Measurements from ENCODE around the gene CEP63.

Gene CEP63

DNA sequence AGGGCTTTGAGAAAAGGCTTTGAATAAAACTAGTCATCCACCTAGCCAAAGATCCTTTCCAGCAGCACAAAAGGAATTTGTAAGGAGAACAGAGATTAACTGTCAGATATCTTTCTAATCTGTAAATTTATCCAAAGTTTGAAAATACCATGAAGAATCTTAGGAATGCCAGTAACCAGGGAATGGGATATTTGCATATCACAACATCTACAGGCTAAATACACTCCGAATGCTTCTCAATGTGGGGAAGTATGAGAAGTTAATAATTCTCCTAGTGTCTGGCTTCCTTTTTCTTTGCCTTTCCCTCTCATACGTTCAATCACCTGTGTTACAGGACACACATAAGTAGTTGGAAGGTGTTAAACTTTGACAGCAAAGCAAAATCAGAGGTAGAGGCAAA is 7.9 kb upstream of the CEP63 start:
- H3K4me1 ChIP-seq (ENCODE audit: insufficient read depth, low read length), result no peaks in the 10 kb centered on the region
- no peak overlapping the region for H3K9ac ChIP-seq (ENCODE audit: low read depth, low read length)
- no peaks in the 10 kb centered on the region for H3K9me3 ChIP-seq (ENCODE audit: control insufficient read depth, insufficient read depth, low read length)
- peaks cover 37% of the 10 kb centered on the region for H3K36me3 ChIP-seq (ENCODE audit: insufficient read depth, low read length)

DNA sequence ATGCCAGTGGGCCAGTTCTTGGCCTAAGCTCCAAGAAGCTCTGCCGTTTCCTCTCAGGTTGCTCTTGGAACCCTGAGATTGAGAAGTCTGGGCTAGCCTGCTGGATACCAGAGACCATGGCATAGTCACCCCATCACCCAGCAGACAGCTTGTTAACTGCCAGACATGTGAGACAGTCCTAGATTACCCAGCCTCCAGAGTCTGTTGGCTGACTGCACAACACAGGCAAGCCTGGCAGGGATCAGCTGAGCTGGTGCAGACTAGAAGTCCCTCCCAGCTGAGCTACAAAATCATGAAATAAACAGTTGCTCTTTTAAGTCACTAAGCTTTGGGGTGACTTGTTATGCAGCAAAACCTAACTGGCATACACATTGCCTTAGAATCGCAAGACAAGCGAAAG is 5.3 kb upstream of the CEP63 start:
- H3K36me3 ChIP-seq (ENCODE audit: insufficient read depth, low read length), result peaks cover 37% of the 10 kb centered on the region
- H3K4me1 ChIP-seq (ENCODE audit: insufficient read depth, low read length), result peaks cover 6% of the 10 kb centered on the region; the same call in 1 of the 2 replicates
- H3K9ac ChIP-seq (ENCODE audit: low read depth, low read length), result no peak overlapping the region
- H3K9me3 ChIP-seq (ENCODE audit: control insufficient read depth, insufficient read depth, low read length), result no peaks in the 10 kb centered on the region

DNA sequence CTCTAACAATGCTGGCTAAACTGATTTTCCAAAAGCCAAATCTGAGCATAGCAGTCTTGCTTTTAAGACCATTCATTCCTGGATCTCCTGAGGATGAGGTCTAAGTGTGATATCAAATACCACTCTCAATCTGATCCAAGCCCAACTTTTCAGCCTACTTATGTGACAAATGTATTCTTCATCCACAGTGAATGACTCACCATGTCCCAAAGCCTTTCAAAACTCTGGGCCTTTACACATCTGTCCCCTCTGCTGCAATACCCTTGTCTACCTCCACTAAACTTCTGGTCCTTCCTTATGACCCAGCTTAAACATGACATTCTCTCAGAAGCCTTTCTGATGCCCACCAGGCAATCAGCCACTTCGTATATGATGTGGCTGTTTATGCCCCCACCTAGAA is 4.7 kb upstream of the CEP63 start:
- Histone ChIP-seq H3K9ac (ENCODE audit: low read depth, low read length) (no peak overlapping the region), H3K36me3 (ENCODE audit: insufficient read depth, low read length) (peaks cover 34% of the 10 kb centered on the region), H3K9me3 (ENCODE audit: control insufficient read depth, insufficient read depth, low read length) (no peaks in the 10 kb centered on the region), H3K4me1 (ENCODE audit: insufficient read depth, low read length) (peaks cover 6% of the 10 kb centered on the region; the same call in 1 of the 2 replicates)

DNA sequence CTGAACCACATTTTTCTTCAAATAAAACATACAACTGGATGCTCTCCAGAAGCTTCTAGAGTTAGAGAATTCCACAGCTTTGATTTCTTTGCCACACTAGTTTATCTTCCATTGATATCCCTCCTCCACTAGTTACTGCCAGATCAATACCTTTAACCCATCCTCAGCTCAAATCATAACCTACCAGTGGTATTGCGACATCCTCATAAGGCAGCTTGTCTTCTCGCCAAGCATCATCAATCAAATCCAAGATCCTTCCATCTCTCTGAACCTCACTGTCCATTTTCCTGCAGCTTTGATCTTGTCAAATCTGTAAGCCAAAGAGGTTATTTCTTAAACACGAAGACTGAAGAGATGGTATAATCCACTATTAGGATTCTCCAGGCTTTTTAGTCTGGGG is 3.2 kb upstream of the CEP63 start:
- peaks cover 11% of the 10 kb centered on the region; the same call in 1 of the 2 replicates for H3K4me1 ChIP-seq (ENCODE audit: insufficient read depth, low read length)
- H3K36me3 ChIP-seq (ENCODE audit: insufficient read depth, low read length), result peaks cover 25% of the 10 kb centered on the region
- H3K9me3 ChIP-seq (ENCODE audit: control insufficient read depth, insufficient read depth, low read length), result no peaks in the 10 kb centered on the region
- no peak overlapping the region for H3K9ac ChIP-seq (ENCODE audit: low read depth, low read length)

DNA sequence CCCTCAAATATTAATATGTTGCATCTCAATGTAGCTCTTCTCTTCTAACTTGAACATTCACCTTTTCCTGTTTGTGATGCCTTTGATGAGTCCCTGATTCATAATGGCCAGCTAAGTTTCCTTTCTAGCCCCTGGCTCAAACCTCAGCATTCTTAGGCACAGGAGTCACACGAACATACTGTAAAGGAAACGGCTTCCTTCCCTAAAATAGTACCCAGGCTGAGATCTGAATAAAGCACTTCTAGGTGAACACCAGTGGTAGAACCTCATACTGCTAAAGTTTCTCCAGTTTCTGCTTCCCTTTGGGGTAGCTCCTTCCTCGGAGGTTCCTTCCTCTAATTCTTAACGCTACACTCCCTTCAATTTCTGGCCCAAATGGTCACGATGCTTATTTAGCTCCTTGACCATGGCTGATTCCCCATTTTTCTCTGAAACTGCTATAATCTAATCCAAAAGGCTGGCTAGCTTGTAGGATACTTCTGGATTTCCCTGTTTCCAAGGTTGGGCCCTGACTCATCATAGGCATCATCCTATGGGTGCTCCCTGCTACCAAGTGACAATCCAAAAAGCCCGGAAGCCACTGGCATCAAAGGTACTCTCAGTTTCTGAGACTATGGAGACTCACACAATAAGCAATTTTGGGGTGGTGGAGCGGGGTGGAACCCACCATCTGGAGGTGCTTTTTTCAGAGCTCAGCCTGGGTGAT is 2.5 kb upstream of the CEP63 start:
- Histone ChIP-seq H3K9ac (ENCODE audit: low read depth, low read length) (no peak overlapping the region), H3K9me3 (ENCODE audit: control insufficient read depth, insufficient read depth, low read length) (no peaks in the 10 kb centered on the region), H3K4me1 (ENCODE audit: insufficient read depth, low read length) (peaks cover 11% of the 10 kb centered on the region; the same call in 1 of the 2 replicates), H3K36me3 (ENCODE audit: insufficient read depth, low read length) (peaks cover 18% of the 10 kb centered on the region)

DNA sequence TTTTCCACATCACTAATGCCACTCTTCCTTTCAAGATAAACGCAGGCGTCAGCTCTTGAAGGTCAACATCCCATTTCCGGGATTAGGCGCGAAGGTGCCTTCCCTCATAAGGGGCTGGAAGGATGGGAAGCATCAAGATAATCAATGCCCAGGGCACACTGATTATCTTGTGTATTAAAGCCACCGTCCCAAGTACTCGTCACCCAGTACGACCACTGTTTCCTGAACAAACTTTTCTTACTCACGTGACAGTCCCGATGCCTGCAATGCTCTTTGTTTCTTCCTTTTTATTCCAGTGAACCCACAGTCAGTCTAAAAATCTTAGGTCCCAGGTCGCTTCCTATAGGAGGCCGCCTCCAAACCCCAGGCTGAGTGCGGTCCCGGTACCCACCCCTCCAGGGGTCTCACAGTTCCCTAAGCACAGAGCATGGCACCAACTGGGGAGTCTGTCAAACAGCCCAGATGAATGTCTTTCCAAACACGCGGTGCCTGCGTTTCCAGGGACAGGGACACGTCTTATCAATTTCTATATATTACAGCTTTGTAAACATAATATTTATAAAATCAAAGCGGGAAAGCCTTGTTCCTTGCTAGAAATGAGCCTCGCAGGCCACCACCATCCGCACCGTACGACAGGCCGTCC is 661 bp upstream of the CEP63 start:
- peaks cover 11% of the 10 kb centered on the region; the same call in 1 of the 2 replicates for H3K4me1 ChIP-seq (ENCODE audit: insufficient read depth, low read length)
- peak overlapping the region; percentile 78 for H3K9ac ChIP-seq (ENCODE audit: low read depth, low read length)
- peaks cover 16% of the 10 kb centered on the region for H3K36me3 ChIP-seq (ENCODE audit: insufficient read depth, low read length)
- no peaks in the 10 kb centered on the region for H3K9me3 ChIP-seq (ENCODE audit: control insufficient read depth, insufficient read depth, low read length)

DNA sequence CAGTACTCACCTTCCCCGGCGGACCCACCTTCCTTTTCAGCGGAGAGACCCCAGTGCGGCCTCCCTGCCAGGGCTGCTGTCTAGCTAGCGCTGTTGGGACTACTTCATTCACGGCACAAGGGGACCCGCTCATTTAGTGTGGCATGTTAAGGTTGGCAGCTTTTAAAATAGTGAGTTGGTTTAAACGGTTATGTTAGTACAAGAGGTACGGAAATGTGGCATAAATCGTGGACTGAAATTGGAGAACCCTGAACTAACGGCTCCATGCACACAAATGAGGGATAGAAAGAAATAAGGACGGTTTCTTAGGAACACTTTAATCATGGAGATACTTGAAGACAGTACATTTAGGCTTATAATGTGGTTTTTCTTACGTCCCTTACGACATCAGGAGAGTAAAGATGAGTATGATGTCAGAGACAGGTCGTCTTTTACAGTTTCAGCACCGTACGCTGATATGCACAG is 752 bp downstream of the CEP63 start:
- Histone ChIP-seq H3K9ac (ENCODE audit: low read depth, low read length) (peak overlapping the region; percentile 78), H3K9me3 (ENCODE audit: control insufficient read depth, insufficient read depth, low read length) (no peaks in the 10 kb centered on the region), H3K36me3 (ENCODE audit: insufficient read depth, low read length) (peaks cover 8% of the 10 kb centered on the region), H3K4me1 (ENCODE audit: insufficient read depth, low read length) (peaks cover 11% of the 10 kb centered on the region; the same call in 1 of the 2 replicates)

DNA sequence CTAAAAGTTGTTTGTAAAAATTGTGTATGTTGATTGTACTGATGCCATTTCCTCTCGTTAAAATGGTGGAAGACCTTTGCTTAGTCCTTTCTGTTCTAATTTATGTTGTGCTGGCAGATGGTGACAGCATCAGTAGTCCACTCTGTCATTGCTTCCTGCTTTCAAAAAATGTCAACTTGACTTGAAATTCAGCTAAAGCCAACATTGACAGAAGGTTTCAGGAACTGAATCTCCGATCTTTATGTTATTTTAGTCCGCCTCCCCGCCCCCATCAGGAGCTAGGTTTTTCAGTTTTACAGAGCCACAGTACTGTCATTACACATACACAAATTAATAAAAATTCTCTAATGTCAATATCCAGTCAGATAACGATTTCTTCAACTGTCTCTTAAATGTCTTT is 1.5 kb downstream of the CEP63 start:
- no peaks in the 10 kb centered on the region for H3K9me3 ChIP-seq (ENCODE audit: control insufficient read depth, insufficient read depth, low read length)
- H3K4me1 ChIP-seq (ENCODE audit: insufficient read depth, low read length), result peaks cover 11% of the 10 kb centered on the region; the same call in 1 of the 2 replicates
- peaks cover 5% of the 10 kb centered on the region for H3K36me3 ChIP-seq (ENCODE audit: insufficient read depth, low read length)
- peak overlapping the region; percentile 78; the same call in 1 of the 2 replicates for H3K9ac ChIP-seq (ENCODE audit: low read depth, low read length)

DNA sequence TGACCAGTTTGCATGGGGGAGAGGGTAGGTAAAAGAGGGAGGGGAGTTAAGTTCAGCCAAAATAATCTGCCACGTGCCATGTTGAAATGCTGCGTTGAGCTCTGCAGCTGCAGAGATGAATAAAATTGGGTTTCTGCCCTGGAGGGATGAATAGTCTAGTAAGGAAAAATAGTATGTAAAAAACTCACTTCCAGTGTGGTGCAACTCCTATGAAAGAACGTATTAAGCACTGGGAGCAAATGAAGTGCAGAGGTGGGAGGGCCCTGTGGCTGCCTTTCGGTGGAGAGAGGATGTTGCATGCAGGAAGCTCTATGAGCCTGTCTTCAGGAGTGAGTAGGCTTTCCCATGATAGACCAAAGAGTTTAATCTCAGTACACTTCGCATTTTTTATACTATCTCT is 8.6 kb downstream of the CEP63 start:
- Histone ChIP-seq H3K36me3 (ENCODE audit: insufficient read depth, low read length) (no peaks in the 10 kb centered on the region), H3K4me1 (ENCODE audit: insufficient read depth, low read length) (no peaks in the 10 kb centered on the region), H3K9ac (ENCODE audit: low read depth, low read length) (no peak overlapping the region), H3K9me3 (ENCODE audit: control insufficient read depth, insufficient read depth, low read length) (no peaks in the 10 kb centered on the region)

DNA sequence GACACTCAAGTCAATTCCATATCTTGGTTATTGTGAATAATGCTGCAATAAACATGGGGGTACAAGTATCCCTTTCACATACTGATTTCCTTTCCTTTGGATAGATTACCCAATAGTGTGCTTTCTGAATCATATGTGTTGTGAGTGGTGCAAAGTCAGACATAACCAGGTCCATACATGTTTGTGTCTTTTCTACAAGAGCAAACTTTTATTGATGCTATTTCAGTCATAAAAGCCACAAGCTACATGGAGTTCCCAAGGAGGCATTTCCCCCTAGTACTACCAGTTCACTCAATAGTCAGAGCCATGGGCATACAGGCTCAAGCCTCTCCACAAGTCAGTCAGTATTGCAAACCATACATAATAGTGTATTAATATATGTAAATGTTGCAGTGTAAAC is 10.1 kb downstream of the CEP63 start:
- no peaks in the 10 kb centered on the region for H3K36me3 ChIP-seq (ENCODE audit: insufficient read depth, low read length)
- no peaks in the 10 kb centered on the region for H3K9me3 ChIP-seq (ENCODE audit: control insufficient read depth, insufficient read depth, low read length)
- H3K9ac ChIP-seq (ENCODE audit: low read depth, low read length), result no peak overlapping the region
- H3K4me1 ChIP-seq (ENCODE audit: insufficient read depth, low read length), result no peaks in the 10 kb centered on the region

DNA sequence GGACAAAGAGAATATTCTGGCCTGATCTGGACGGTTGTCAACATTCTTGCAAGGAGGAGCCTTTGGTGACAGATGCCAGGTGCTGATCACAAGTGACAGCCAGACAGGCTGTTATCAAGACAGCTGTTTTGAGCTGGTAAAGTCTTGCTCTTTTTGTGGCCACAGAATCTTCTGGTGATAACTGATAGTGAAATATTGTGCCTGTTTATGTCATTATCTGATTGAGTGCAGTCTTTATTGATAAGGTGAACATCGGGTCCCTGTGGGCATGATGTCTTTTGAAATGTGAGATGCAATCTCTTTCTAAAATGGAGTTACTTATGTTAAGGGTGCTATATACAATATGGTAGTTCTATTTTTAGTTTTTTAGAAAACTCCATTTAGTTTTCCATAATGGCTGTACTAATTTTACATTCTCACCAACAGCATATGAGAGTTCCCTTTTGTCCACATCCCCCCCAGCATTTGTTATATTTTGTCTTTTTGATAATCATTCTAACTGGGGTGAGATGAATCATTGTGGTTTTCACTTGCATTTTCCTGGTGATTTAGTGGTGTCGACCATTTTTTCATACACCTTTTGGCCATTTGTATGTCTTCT is 10.7 kb downstream of the CEP63 start:
- Histone ChIP-seq H3K4me1 (ENCODE audit: insufficient read depth, low read length) (no peaks in the 10 kb centered on the region), H3K36me3 (ENCODE audit: insufficient read depth, low read length) (no peaks in the 10 kb centered on the region), H3K9ac (ENCODE audit: low read depth, low read length) (no peak overlapping the region), H3K9me3 (ENCODE audit: control insufficient read depth, insufficient read depth, low read length) (no peaks in the 10 kb centered on the region)

DNA sequence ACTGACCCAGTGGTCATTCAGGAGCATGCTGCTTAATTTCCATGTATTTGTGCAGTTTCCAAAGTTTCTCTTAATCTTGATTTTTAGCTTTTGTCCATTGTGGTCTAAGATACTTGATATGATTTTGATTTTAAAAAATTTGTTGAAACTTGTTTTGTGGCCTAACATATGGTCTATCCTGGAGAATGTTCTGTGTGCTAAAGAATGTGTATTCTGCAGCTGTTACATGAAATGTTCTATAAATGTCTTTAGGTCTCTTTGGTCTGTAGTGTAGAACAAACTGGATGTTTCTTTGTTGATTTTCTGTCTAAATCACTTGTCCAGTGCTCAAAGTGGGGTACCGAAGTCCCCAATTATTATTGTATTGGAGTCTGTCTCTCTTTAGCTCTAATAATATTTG is 17.4 kb downstream of the CEP63 start:
- Histone ChIP-seq H3K9ac (ENCODE audit: low read depth, low read length) (no peak overlapping the region), H3K36me3 (ENCODE audit: insufficient read depth, low read length) (no peaks in the 10 kb centered on the region), H3K4me1 (ENCODE audit: insufficient read depth, low read length) (no peaks in the 10 kb centered on the region), H3K9me3 (ENCODE audit: control insufficient read depth, insufficient read depth, low read length) (no peaks in the 10 kb centered on the region; the same call in 1 of the 2 replicates)

DNA sequence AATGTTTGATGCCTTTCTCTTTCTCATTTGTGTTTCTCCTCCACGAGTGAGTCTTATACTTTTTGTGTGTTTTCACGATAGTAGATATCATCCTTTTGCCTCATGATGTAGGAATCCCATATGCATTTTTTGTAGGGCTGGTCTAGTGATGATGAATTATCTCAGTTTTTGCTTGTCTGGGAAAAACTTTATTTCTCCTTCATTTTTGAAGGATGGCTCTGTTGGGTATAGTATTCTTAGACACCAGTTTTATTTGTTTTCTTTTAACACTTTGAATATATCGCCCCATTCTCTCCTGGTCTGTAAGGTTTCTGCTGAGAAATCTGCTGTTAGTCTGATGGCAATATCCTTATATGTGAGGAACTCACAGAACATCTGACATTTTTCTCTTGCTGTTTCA is 18.3 kb downstream of the CEP63 start:
- H3K4me1 ChIP-seq (ENCODE audit: insufficient read depth, low read length), result no peaks in the 10 kb centered on the region
- no peak overlapping the region for H3K9ac ChIP-seq (ENCODE audit: low read depth, low read length)
- no peaks in the 10 kb centered on the region; the same call in 1 of the 2 replicates for H3K9me3 ChIP-seq (ENCODE audit: control insufficient read depth, insufficient read depth, low read length)
- no peaks in the 10 kb centered on the region for H3K36me3 ChIP-seq (ENCODE audit: insufficient read depth, low read length)

DNA sequence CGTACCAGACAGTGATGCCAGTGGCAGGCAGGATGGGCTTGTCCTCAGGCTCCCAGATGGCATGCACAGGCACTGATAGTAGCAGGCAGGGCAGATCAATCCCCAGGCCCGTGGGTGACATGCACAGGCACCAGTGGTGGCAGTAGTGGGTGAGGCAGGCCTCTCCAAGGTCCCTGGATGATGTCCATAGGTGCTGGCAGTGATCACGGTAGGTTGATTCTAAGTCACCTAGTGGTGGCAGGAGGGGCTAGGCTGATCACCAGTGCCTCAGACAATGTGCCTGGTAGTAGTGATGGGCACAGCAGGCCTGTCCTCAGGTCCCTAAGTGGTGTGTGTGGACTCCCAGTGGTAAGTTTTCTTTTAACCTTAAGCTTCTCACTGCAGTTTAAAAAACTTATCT is 19.6 kb downstream of the CEP63 start:
- no peaks in the 10 kb centered on the region for H3K4me1 ChIP-seq (ENCODE audit: insufficient read depth, low read length)
- no peaks in the 10 kb centered on the region; the same call in 1 of the 2 replicates for H3K9me3 ChIP-seq (ENCODE audit: control insufficient read depth, insufficient read depth, low read length)
- H3K9ac ChIP-seq (ENCODE audit: low read depth, low read length), result no peak overlapping the region
- H3K36me3 ChIP-seq (ENCODE audit: insufficient read depth, low read length), result no peaks in the 10 kb centered on the region

DNA sequence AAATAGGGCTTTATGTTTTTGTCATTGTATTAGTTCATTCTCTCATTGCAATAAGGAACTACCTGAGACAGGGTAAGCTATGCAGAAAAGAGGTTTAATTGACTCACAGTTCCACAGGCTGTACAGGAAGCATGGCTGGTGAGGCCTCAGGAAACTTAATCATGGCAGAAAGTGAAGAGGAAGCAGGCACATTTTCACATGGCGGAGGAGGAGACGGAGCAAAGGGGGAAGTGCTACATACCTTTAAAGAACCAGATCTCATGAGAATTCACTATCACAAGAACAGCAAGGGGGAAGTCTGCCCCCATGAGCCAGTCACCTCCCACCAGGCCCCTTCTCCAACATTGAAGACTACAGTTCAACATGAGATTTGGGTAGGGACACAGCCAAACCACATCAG is 25.6 kb downstream of the CEP63 start:
- no peaks in the 10 kb centered on the region for H3K4me1 ChIP-seq (ENCODE audit: insufficient read depth, low read length)
- H3K9me3 ChIP-seq (ENCODE audit: control insufficient read depth, insufficient read depth, low read length), result no peaks in the 10 kb centered on the region
- no peaks in the 10 kb centered on the region for H3K36me3 ChIP-seq (ENCODE audit: insufficient read depth, low read length)
- H3K9ac ChIP-seq (ENCODE audit: low read depth, low read length), result no peak overlapping the region

Data from ES-I3 (cell line).